ENCODE measurements around the gene SYNE3.

The SYNE3 gene

GRCh38 chr14:95493976-95494375, 22.5 kb downstream of the SYNE3 start:
- no peak for TF ChIP-seq CTCF (IDR thresholded peaks at IDR 0.05)
- Histone ChIP-seq H3K27me3 (ENCODE audit: control insufficient read depth, insufficient read depth, low read length) (no peaks in the 10 kb centered on the region), H3K4me1 (no peaks in the 10 kb centered on the region), H3K36me3 (ENCODE audit: control insufficient read depth, insufficient read depth, low read length) (no peaks in the 10 kb centered on the region), H2AFZ (no peak overlapping the region), H3K27ac (no peak overlapping the region), H3K4me2 (ENCODE audit: low read length) (no peak overlapping the region), H3K79me2 (no peaks in the 10 kb centered on the region), H3K9ac (no peak overlapping the region), H3K9me3 (ENCODE audit: control insufficient read depth, low read length) (no peaks in the 10 kb centered on the region), H3K4me3 (ENCODE audit: low read depth, low read length) (no peak overlapping the region)

- H3K79me2 ChIP-seq, result no peaks in the 10 kb centered on the region
- no peak overlapping the region for H2AFZ ChIP-seq
- no peaks in the 10 kb centered on the region for H3K4me1 ChIP-seq
- no peak overlapping the region for H3K4me2 ChIP-seq (ENCODE audit: low read length)
- no peaks in the 10 kb centered on the region for H3K36me3 ChIP-seq (ENCODE audit: control insufficient read depth, insufficient read depth, low read length)
- no peak overlapping the region for H3K27ac ChIP-seq
- no peak for TF ChIP-seq CTCF (IDR thresholded peaks at IDR 0.05)
- H3K9ac ChIP-seq, result no peak overlapping the region
- H3K4me3 ChIP-seq (ENCODE audit: low read depth, low read length), result no peak overlapping the region
- no peaks in the 10 kb centered on the region for H3K27me3 ChIP-seq (ENCODE audit: control insufficient read depth, insufficient read depth, low read length)
- no peaks in the 10 kb centered on the region for H3K9me3 ChIP-seq (ENCODE audit: control insufficient read depth, low read length)
Measured at GRCh38 chr14:95493503-95493902, 22.9 kb downstream of the SYNE3 start.

DNA sequence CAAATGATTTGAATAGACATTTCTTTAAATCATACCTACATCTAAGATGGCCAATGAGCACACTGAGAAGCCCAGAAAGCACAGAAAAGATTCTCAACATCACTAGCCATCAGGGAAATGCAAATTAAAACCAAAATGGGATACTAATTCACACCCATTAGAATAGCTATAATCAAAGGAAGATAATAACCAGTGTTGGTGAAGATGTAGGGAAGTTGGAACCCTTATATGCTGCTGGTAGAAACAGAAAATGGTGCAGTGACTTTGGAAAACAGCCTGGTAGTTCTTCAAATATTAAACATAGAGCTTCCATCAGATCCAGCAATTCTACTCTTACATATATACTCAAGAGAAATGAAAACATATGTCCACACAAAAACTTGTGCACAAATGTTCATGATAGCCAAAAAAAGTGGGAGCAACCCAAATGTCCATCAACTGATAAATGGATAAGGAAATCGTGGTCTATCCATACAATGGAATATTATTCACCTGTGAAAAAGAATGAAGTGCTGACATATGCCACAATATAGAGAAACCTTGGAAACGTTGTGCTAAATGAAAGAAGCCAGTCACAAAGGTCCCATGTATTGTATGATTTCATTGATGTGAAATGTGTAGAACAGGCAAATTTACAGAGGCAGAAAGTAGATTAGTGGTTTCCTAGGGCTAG, 24.4 kb downstream of the SYNE3 start:
- Histone ChIP-seq H3K27me3 (ENCODE audit: control insufficient read depth, insufficient read depth, low read length) (no peaks in the 10 kb centered on the region), H3K36me3 (ENCODE audit: control insufficient read depth, insufficient read depth, low read length) (no peaks in the 10 kb centered on the region), H3K4me3 (ENCODE audit: low read depth, low read length) (no peak overlapping the region), H3K4me1 (no peaks in the 10 kb centered on the region), H3K4me2 (ENCODE audit: low read length) (no peak overlapping the region), H3K9me3 (ENCODE audit: control insufficient read depth, low read length) (no peaks in the 10 kb centered on the region), H3K9ac (no peak overlapping the region), H3K27ac (no peak overlapping the region), H3K79me2 (no peaks in the 10 kb centered on the region), H2AFZ (no peak overlapping the region)
- TF ChIP-seq CTCF (IDR thresholded peaks at IDR 0.05), result no peak

DNA sequence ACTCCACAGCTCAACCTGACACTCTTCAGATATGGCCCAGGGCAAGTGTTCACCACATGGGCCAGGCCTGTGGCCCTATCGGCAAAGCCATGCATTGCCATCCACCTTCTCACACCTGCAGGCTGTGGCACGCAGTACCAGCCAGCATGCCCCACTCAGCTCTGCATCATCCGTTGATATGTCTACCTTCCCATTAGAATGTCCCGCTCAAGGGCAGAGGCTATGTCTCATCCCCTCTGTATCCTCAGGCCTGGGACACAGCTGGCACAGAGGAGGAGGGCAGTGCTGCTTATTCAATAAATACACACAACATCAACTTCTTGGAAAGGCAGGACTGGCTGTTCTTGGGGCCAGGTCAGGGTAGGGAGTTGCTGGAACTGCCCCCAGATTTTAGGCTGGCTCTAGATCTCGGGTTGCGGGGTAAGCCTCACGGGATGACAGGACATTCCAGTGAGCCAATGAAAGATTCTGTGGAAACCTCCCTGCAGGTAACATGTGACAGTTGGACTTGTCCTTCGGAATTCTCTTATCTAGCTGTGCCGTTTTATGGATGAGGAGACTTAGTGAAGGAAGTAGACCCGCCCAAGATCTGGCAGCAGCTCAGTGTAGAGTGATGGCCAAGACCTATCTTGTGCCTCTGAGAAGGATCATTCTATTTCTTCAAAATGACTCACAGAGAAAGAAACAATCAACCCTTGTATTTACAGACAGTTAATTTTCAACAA, 25.6 kb downstream of the SYNE3 start:
- no peaks in the 10 kb centered on the region for H3K79me2 ChIP-seq
- H3K27ac ChIP-seq, result no peak overlapping the region
- TF ChIP-seq CTCF (IDR thresholded peaks at IDR 0.05), result no peak
- no peaks in the 10 kb centered on the region for H3K9me3 ChIP-seq (ENCODE audit: control insufficient read depth, low read length)
- H3K4me1 ChIP-seq, result no peaks in the 10 kb centered on the region
- H3K4me2 ChIP-seq (ENCODE audit: low read length), result no peak overlapping the region
- H3K9ac ChIP-seq, result no peak overlapping the region
- no peak overlapping the region for H3K4me3 ChIP-seq (ENCODE audit: low read depth, low read length)
- no peak overlapping the region for H2AFZ ChIP-seq
- H3K27me3 ChIP-seq (ENCODE audit: control insufficient read depth, insufficient read depth, low read length), result no peaks in the 10 kb centered on the region
- H3K36me3 ChIP-seq (ENCODE audit: control insufficient read depth, insufficient read depth, low read length), result no peaks in the 10 kb centered on the region

GRCh38 chr14:95490138-95490509, 26.3 kb downstream of the SYNE3 start:
- no peaks in the 10 kb centered on the region for H3K36me3 ChIP-seq (ENCODE audit: control insufficient read depth, insufficient read depth, low read length)
- H2AFZ ChIP-seq, result no peak overlapping the region
- H3K9ac ChIP-seq, result no peak overlapping the region
- H3K4me3 ChIP-seq (ENCODE audit: low read depth, low read length), result no peak overlapping the region
- no peak overlapping the region for H3K27ac ChIP-seq
- no peaks in the 10 kb centered on the region for H3K4me1 ChIP-seq
- no peaks in the 10 kb centered on the region for H3K79me2 ChIP-seq
- H3K4me2 ChIP-seq (ENCODE audit: low read length), result no peak overlapping the region
- no peaks in the 10 kb centered on the region for H3K27me3 ChIP-seq (ENCODE audit: control insufficient read depth, insufficient read depth, low read length)
- no peak for TF ChIP-seq CTCF (IDR thresholded peaks at IDR 0.05)
- H3K9me3 ChIP-seq (ENCODE audit: control insufficient read depth, low read length), result no peaks in the 10 kb centered on the region

Measured in parathyroid adenoma (tissue), 2 donors.